H9 (cell line): Measurements from ENCODE around the gene EFCAB11. TPM values are rescaled to one million over a fixed set of nuclear protein-coding genes. Genes with fewer than 3 reads are reported as not detected.

Experiments
- DNase-seq: peaks from one replicate; pipeline ENCODE4 v3.0.0-alpha.2; 2017
- H2AFZ ChIP-seq: one replicate; pipeline ENCODE4 v1.6.1; 2013; ENCODE audit warnings: mild to moderate bottlenecking, low read length, control low read depth, moderate library complexity
- H2AK5ac ChIP-seq: 2 replicates; pipeline ENCODE4 v1.6.1; 2013; ENCODE audit warnings: low read length, control low read depth, mixed read lengths; ENCODE audit not compliant: insufficient read length
- H2BK120ac ChIP-seq: one replicate; pipeline ENCODE4 v1.6.1; 2013; ENCODE audit warnings: low read depth, mild to moderate bottlenecking, low read length, control low read depth, inconsistent platforms; ENCODE audit not compliant: poor library complexity, severe bottlenecking
- H2BK12ac ChIP-seq: 2 replicates; pipeline ENCODE4 v1.6.1; 2013; ENCODE audit warnings: low read length, control low read depth, mixed read lengths, low read depth; ENCODE audit not compliant: insufficient read length
- H2BK15ac ChIP-seq: 2 replicates; pipeline ENCODE4 v1.6.1; 2013; ENCODE audit warnings: low read depth, low read length, control low read depth
- H2BK20ac ChIP-seq: one replicate; pipeline ENCODE4 v1.6.1; 2013; ENCODE audit warnings: low read depth, mild to moderate bottlenecking, low read length, control low read depth, inconsistent platforms; ENCODE audit not compliant: poor library complexity, severe bottlenecking
- H2BK5ac ChIP-seq: 2 replicates; pipeline ENCODE4 v1.6.1; 2013; ENCODE audit warnings: low read length, control low read depth, mixed read lengths; ENCODE audit not compliant: insufficient read length
- H3K14ac ChIP-seq: 2 replicates; pipeline ENCODE4 v1.6.1; 2013; ENCODE audit warnings: low read length, control low read depth; ENCODE audit not compliant: insufficient read depth
- H3K18ac ChIP-seq: 2 replicates; pipeline ENCODE4 v1.6.1; 2013; ENCODE audit warnings: low read depth, mild to moderate bottlenecking, mixed read lengths, low read length, control low read depth; ENCODE audit not compliant: insufficient read length
- H3K23ac ChIP-seq: 2 replicates; pipeline ENCODE4 v1.6.1; 2013; ENCODE audit warnings: low read length, control low read depth, mixed read lengths, low read depth; ENCODE audit not compliant: insufficient read length
- H3K23me2 ChIP-seq: 2 replicates; pipeline ENCODE4 v1.6.1; 2013; ENCODE audit warnings: low read depth, mild to moderate bottlenecking, mixed read lengths, low read length, control low read depth; ENCODE audit not compliant: insufficient read length, poor library complexity, severe bottlenecking
- H3K27ac ChIP-seq: 2 replicates; pipeline ENCODE4 v1.5.1; 2013; ENCODE audit warnings: low read length, control low read depth, mixed read lengths, low read depth; ENCODE audit not compliant: insufficient read length
- H3K27me3 ChIP-seq: 2 replicates; pipeline ENCODE4 v1.6.1; 2013; ENCODE audit warnings: low read length, control low read depth, inconsistent platforms; ENCODE audit not compliant: insufficient read depth
- H3K4ac ChIP-seq: 2 replicates; pipeline ENCODE4 v1.6.1; 2013; ENCODE audit warnings: low read depth, mild to moderate bottlenecking, control low read depth, inconsistent platforms, low read length, moderate library complexity
- H3K4me1 ChIP-seq: 2 replicates; pipeline ENCODE4 v1.6.1; 2013; ENCODE audit warnings: low read length, control low read depth, inconsistent platforms; ENCODE audit not compliant: insufficient read depth
- H3K4me2 ChIP-seq: 2 replicates; pipeline ENCODE4 v1.6.1; 2013; ENCODE audit warnings: low read length, control low read depth, mixed read lengths; ENCODE audit not compliant: insufficient read length, insufficient read depth
- H3K56ac ChIP-seq: 2 replicates; pipeline ENCODE4 v1.6.1; 2013; ENCODE audit warnings: low read depth, mild to moderate bottlenecking, mixed read lengths, low read length, control low read depth; ENCODE audit not compliant: insufficient read length
- H3K79me1 ChIP-seq: 2 replicates; pipeline ENCODE4 v1.6.1; 2013; ENCODE audit warnings: low read depth, mild to moderate bottlenecking, moderate library complexity, low read length, control low read depth, inconsistent platforms; ENCODE audit not compliant: insufficient read depth, poor library complexity, severe bottlenecking
- H3K79me2 ChIP-seq: 2 replicates; pipeline ENCODE4 v1.6.1; 2013; ENCODE audit warnings: low read length, control low read depth, inconsistent platforms; ENCODE audit not compliant: insufficient read depth
- H3K9ac ChIP-seq: 2 replicates; pipeline ENCODE4 v1.6.1; 2013; ENCODE audit warnings: low read length, control low read depth, mixed read lengths; ENCODE audit not compliant: insufficient read length; ENCODE audit errors: extremely low read depth
- H3K9me3 ChIP-seq: one replicate; pipeline ENCODE4 v1.6.1; 2013; ENCODE audit warnings: low read depth, low read length, inconsistent platforms; ENCODE audit not compliant: control insufficient read depth
- H3T11ph ChIP-seq: one replicate; pipeline ENCODE4 v1.6.1; 2013; ENCODE audit warnings: mild to moderate bottlenecking, low read length, control low read depth, inconsistent platforms
- H4K20me1 ChIP-seq: one replicate; pipeline ENCODE4 v1.6.1; 2013; ENCODE audit not compliant: control insufficient read depth, insufficient read length, insufficient read depth
- H4K5ac ChIP-seq: 2 replicates; pipeline ENCODE4 v1.6.1; 2013; ENCODE audit warnings: low read depth, mild to moderate bottlenecking, mixed read lengths, low read length, control low read depth; ENCODE audit not compliant: insufficient read length
- H4K8ac ChIP-seq: replicated peaks from 2 replicates; pipeline ENCODE4 v1.6.1; 2013; ENCODE audit warnings: low read length, control low read depth, mixed read lengths, low read depth; ENCODE audit not compliant: insufficient read length
- H4K91ac ChIP-seq: 2 replicates; pipeline ENCODE4 v1.6.1; 2013; ENCODE audit warnings: low read depth, mild to moderate bottlenecking, moderate library complexity, mixed read lengths, low read length, control low read depth; ENCODE audit not compliant: insufficient read length
- H3K27ac Mint-ChIP-seq, 3 experiments: 2 replicates in 2 of 3; 3 replicates in 1 of 3; pipeline ENCODE4 v1.8.0; 2020 to 2021; ENCODE audit warnings: mixed read lengths in 3 of 3, mild to moderate bottlenecking in 1 of 3, moderate library complexity in 1 of 3
- H3K27me3 Mint-ChIP-seq: 2 replicates; pipeline ENCODE4 v1.8.0; 2021; ENCODE audit warnings: low read depth, mild to moderate bottlenecking, moderate library complexity, mixed read lengths
- H3K36me3 Mint-ChIP-seq, 3 experiments: 2 replicates in 2 of 3; 3 replicates in 1 of 3; pipeline ENCODE4 v1.8.0; 2020 to 2021; ENCODE audit warnings: low read depth in 3 of 3, mixed read lengths in 3 of 3; ENCODE audit not compliant: insufficient read depth in 1 of 3
- H3K4me1 Mint-ChIP-seq, 2 experiments: 2 replicates each; pipeline ENCODE4 v1.8.0; 2020; ENCODE audit warnings: mixed read lengths in 2 of 2
- H3K4me3 Mint-ChIP-seq, 2 experiments: 2 replicates in 1 of 2; 3 replicates in 1 of 2; pipeline ENCODE4 v1.8.0; 2020 to 2021; ENCODE audit warnings: mild to moderate bottlenecking in 2 of 2, mixed read lengths in 2 of 2, moderate library complexity in 1 of 2
- H3K9me3 Mint-ChIP-seq, 2 experiments: 2 replicates in 1 of 2; 3 replicates in 1 of 2; pipeline ENCODE4 v1.8.0; 2020; ENCODE audit warnings: mild to moderate bottlenecking in 2 of 2, mixed read lengths in 2 of 2, moderate library complexity in 1 of 2
- CTCF ChIP-seq: fragments of 200-600 bp; sonication (generic); conservative IDR thresholded peaks from 3 replicates; pipeline ENCODE4 v1.8.0; 2021; ENCODE audit warnings: antibody characterized with exemption, mild to moderate bottlenecking
- total RNA-seq: library from RNA; stranded (reverse); gene quantifications from 2 replicates; pipeline ENCODE4 v1.2.1, GENCODE V29; 2021

The EFCAB11 gene
- total RNA-seq, 1 experiment from 2014 or later, result 17.4 TPM

GRCh38 chr14:89833661-89834060, 120.9 kb downstream of the EFCAB11 start:
- Histone ChIP-seq H2BK20ac (no peak overlapping the region), H2BK12ac (no peak overlapping the region), H2AFZ (no peak overlapping the region), H3K23me2 (no peaks in the 10 kb centered on the region), H3K27ac (no peak overlapping the region), H3K4me2 (no peak overlapping the region), H3K79me2 (no peaks in the 10 kb centered on the region), H3K9ac (no peak overlapping the region), H4K91ac (no peak overlapping the region), H3K4me1 (peaks cover 2% of the 10 kb centered on the region; the same call in 1 of the 2 replicates), H2AK5ac (no peak overlapping the region), H4K5ac (no peak overlapping the region), H3K79me1 (no peaks in the 10 kb centered on the region), H3K4ac (no peak overlapping the region), H2BK120ac (no peak overlapping the region), H4K8ac (no peak overlapping the region), H3K18ac (no peak overlapping the region), H3K9me3 (no peaks in the 10 kb centered on the region), H2BK15ac (no peak overlapping the region), H2BK5ac (no peak overlapping the region), H3K27me3 (no peaks in the 10 kb centered on the region), H3K56ac (no peak overlapping the region), H3T11ph (no peak overlapping the region), H3K23ac (no peak overlapping the region), H3K14ac (no peak overlapping the region), H4K20me1 (no peaks in the 10 kb centered on the region)
- Mint-ChIP-seq H3K27ac (no peak overlapping the region), H3K9me3 (peaks cover 5 to 10% of the 10 kb centered on the region in 2 experiments; a peak in 3 of 5 replicates), H3K4me3 (no peak overlapping the region), H3K4me1 (peaks cover 10 to 12% of the 10 kb centered on the region in 2 experiments), H3K27me3 (no peaks in the 10 kb centered on the region), H3K36me3 (peaks cover under 1 to 8% (median 2%) of the 10 kb centered on the region in 3 experiments; a peak in 4 of 7 replicates)
- no peak for TF ChIP-seq CTCF
- no peak for DNase-seq
